ENCODE measurements around the gene GABARAPL1. TPM values are rescaled to one million over a fixed set of nuclear protein-coding genes. Genes with fewer than 3 reads are reported as not detected.
"Not testable (repeated sequence)": the region's sequence is repeated elsewhere in the genome, so short reads cannot be mapped to it uniquely, and the experiment has no call there.

GABARAPL1 gene
- total RNA-seq, 6 experiments from 2014 or later = 152 to 231 (median 162) TPM

- no peaks in the 10 kb centered on the region for H3K9me3 Mint-ChIP-seq
- no peak for TF ChIP-seq CTCF (IDR thresholded peaks at IDR 0.05)
- no peak overlapping the region for H3K27ac Mint-ChIP-seq
- H3K4me3 Mint-ChIP-seq = no peak overlapping the region
- no peaks in the 10 kb centered on the region for H3K36me3 Mint-ChIP-seq (ENCODE audit: low read depth)
- H3K4me1 Mint-ChIP-seq (ENCODE audit: low read depth) = peaks cover 30% of the 10 kb centered on the region
- H3K27me3 Mint-ChIP-seq (ENCODE audit: insufficient read depth) = peaks cover 2% of the 10 kb centered on the region
- DNase-seq = no peak
These were observed 14.8 kb upstream of the GABARAPL1 start for GRCh38 chr12:10197879-10198278.

GRCh38 chr12:10204495-10204894, 8.2 kb upstream of the GABARAPL1 start:
- H3K27ac Mint-ChIP-seq = peak overlapping the region; percentile 95
- not testable (repeated sequence) for H3K9me3 Mint-ChIP-seq; H3K27me3 Mint-ChIP-seq (ENCODE audit: insufficient read depth); H3K36me3 Mint-ChIP-seq (ENCODE audit: low read depth); DNase-seq; H3K4me3 Mint-ChIP-seq
- peaks cover 24% of the 10 kb centered on the region for H3K4me1 Mint-ChIP-seq (ENCODE audit: low read depth)

- Mint-ChIP-seq H3K36me3 (ENCODE audit: low read depth) (no peaks in the 10 kb centered on the region), H3K27ac (peak overlapping the region; percentile 95), H3K4me1 (ENCODE audit: low read depth) (peaks cover 24% of the 10 kb centered on the region), H3K9me3 (no peaks in the 10 kb centered on the region), H3K27me3 (ENCODE audit: insufficient read depth) (no peaks in the 10 kb centered on the region), H3K4me3 (peak overlapping the region; percentile 53)
- peak; percentile 67 for DNase-seq
- TF ChIP-seq CTCF (IDR thresholded peaks at IDR 0.05) = no peak
These were observed 7.4 kb upstream of the GABARAPL1 start for GRCh38 chr12:10205220-10205807.

GRCh38 chr12:10207136-10207535, 5.5 kb upstream of the GABARAPL1 start:
- Mint-ChIP-seq H3K27me3 (ENCODE audit: insufficient read depth) (peaks cover 3% of the 10 kb centered on the region; the same call in 1 of the 2 replicates), H3K27ac (peak overlapping the region; percentile 36), H3K4me3 (no peak overlapping the region), H3K9me3 (no peaks in the 10 kb centered on the region; the same call in 1 of the 2 replicates), H3K36me3 (ENCODE audit: low read depth) (no peaks in the 10 kb centered on the region), H3K4me1 (ENCODE audit: low read depth) (peaks cover 25% of the 10 kb centered on the region)
- TF ChIP-seq CTCF (IDR thresholded peaks at IDR 0.05) = no peak
- no peak for DNase-seq

- H3K4me3 Mint-ChIP-seq = no peak overlapping the region
- no peak overlapping the region for H3K27ac Mint-ChIP-seq
- H3K9me3 Mint-ChIP-seq = no peaks in the 10 kb centered on the region; the same call in 1 of the 2 replicates
- no peak for TF ChIP-seq CTCF (IDR thresholded peaks at IDR 0.05)
- peaks cover 34% of the 10 kb centered on the region for H3K4me1 Mint-ChIP-seq (ENCODE audit: low read depth)
- H3K27me3 Mint-ChIP-seq (ENCODE audit: insufficient read depth) = peaks cover 8% of the 10 kb centered on the region
- DNase-seq = no peak
- peaks cover 17% of the 10 kb centered on the region for H3K36me3 Mint-ChIP-seq (ENCODE audit: low read depth)
These were observed 2.5 kb upstream of the GABARAPL1 start for GRCh38 chr12:10210225-10210624.

GRCh38 chr12:10211101-10211939, 1.4 kb upstream of the GABARAPL1 start:
- no peak for TF ChIP-seq CTCF (IDR thresholded peaks at IDR 0.05)
- no peak overlapping the region; the same call in 1 of the 2 replicates for H3K4me3 Mint-ChIP-seq
- no peak for DNase-seq
- H3K36me3 Mint-ChIP-seq (ENCODE audit: low read depth) = peaks cover 17% of the 10 kb centered on the region
- H3K9me3 Mint-ChIP-seq = no peaks in the 10 kb centered on the region; the same call in 1 of the 2 replicates
- H3K4me1 Mint-ChIP-seq (ENCODE audit: low read depth) = peaks cover 30% of the 10 kb centered on the region
- H3K27me3 Mint-ChIP-seq (ENCODE audit: insufficient read depth) = peaks cover 8% of the 10 kb centered on the region
- peak overlapping the region; percentile 99 for H3K27ac Mint-ChIP-seq
